ENCODE results near the gene MFSD6.

GRCh38 chr2:190526105-190526750 is 118.1 kb downstream of the MFSD6 start:
- no peak for TF ChIP-seq CTCF (IDR thresholded peaks at IDR 0.05)
- no peak for TF ChIP-seq EP300 (IDR thresholded peaks at IDR 0.05)

Data from ovary (tissue), 3 donors.